ENCODE data around the gene PLG. TPM values are rescaled to one million over a fixed set of nuclear protein-coding genes. Genes with fewer than 3 reads are reported as not detected.
"Not testable (repeated sequence)": the region's sequence is repeated elsewhere in the genome, so short reads cannot be mapped to it uniquely, and the experiment has no call there.

Gene PLG
- total RNA-seq, 1 experiment from 2014 or later: 0.72 TPM

GRCh38 chr6:160691617-160692016, 10.4 kb upstream of the PLG start:
- ChIA-PET POLR2A (no interaction called here), CTCF (interaction anchor here (0.7 kb wide), 1 partner anchor 180 kb away, joined by 3 read pairs; no protein-coding TSS in a partner anchor)
- Mint-ChIP-seq H3K4me3 (no peak overlapping the region), H3K4me1 (no peaks in the 10 kb centered on the region), H3K36me3 (peaks cover 16% of the 10 kb centered on the region), H3K9me3 (peaks cover 34% of the 10 kb centered on the region), H3K27ac (no peak overlapping the region), H3K27me3 (ENCODE audit: low read depth) (peaks cover 13% of the 10 kb centered on the region)
- TF ChIP-seq ESRRA (CRISPR knock-in tag; IDR thresholded peaks at IDR 0.05; ENCODE audit: borderline replicate concordance) (no peak), ZNF425 (CRISPR knock-in tag; conservative IDR thresholded peaks at IDR 0.05) (no peak), TEAD1 (CRISPR knock-in tag; IDR thresholded peaks at IDR 0.05) (no peak), FOXJ3 (CRISPR knock-in tag; IDR thresholded peaks at IDR 0.05; ENCODE audit: borderline replicate concordance) (no peak), OVOL2 (CRISPR knock-in tag; IDR thresholded peaks at IDR 0.05; ENCODE audit: borderline replicate concordance) (no peak), NFATC4 (CRISPR knock-in tag; IDR thresholded peaks at IDR 0.05) (no peak), ZNF423 (CRISPR knock-in tag; IDR thresholded peaks at IDR 0.05) (no peak), NR1H2 (CRISPR knock-in tag; IDR thresholded peaks at IDR 0.05) (no peak), CBFB (CRISPR knock-in tag; IDR thresholded peaks at IDR 0.05; ENCODE audit: low read depth) (no peak), ZNF263 (CRISPR knock-in tag; IDR thresholded peaks at IDR 0.05; ENCODE audit: low read depth) (no peak)
- no peak for DNase-seq (ENCODE audit: low spot score)
- ATAC-seq: no peak

GRCh38 chr6:160692369-160692959, 9.6 kb upstream of the PLG start:
- H3K27ac Mint-ChIP-seq: no peak overlapping the region
- DNase-seq (ENCODE audit: low spot score) (no peak), ATAC-seq (peak; percentile 59; the same call in 1 of the 2 replicates)
- peaks cover 16% of the 10 kb centered on the region for H3K36me3 Mint-ChIP-seq
- no peak overlapping the region for H3K4me3 Mint-ChIP-seq
- no peaks in the 10 kb centered on the region for H3K4me1 Mint-ChIP-seq
- POLR2A ChIA-PET: no interaction called here
- peaks cover 13% of the 10 kb centered on the region for H3K27me3 Mint-ChIP-seq (ENCODE audit: low read depth)
- CTCF ChIA-PET: interaction anchor here (0.6 to 1.0 kb wide), 9 partner anchors 10 to 197 kb away, joined by 3 to 4 read pairs (median 3); no protein-coding TSS in a partner anchor
- H3K9me3 Mint-ChIP-seq: peaks cover 32% of the 10 kb centered on the region
- TF ChIP-seq ZSCAN18 (CRISPR knock-in tag; IDR thresholded peaks at IDR 0.05) (no peak), CTCF (IDR thresholded peaks at IDR 0.05) (peak; percentile 44), JAZF1 (CRISPR knock-in tag; IDR thresholded peaks at IDR 0.05) (no peak), SOX15 (CRISPR knock-in tag; IDR thresholded peaks at IDR 0.05) (no peak), CDX4 (CRISPR knock-in tag; IDR thresholded peaks at IDR 0.05; ENCODE audit: borderline replicate concordance) (no peak), PRDM15 (CRISPR knock-in tag; IDR thresholded peaks at IDR 0.05) (no peak), ZNF121 (CRISPR knock-in tag; IDR thresholded peaks at IDR 0.05) (no peak)

GRCh38 chr6:160695025-160695424, 7.0 kb upstream of the PLG start:
- CTCF ChIA-PET; DNase-seq (ENCODE audit: low spot score); H3K4me1 Mint-ChIP-seq; ATAC-seq; POLR2A ChIA-PET; H3K27ac Mint-ChIP-seq; H3K4me3 Mint-ChIP-seq: not testable (repeated sequence)
- peaks cover 13% of the 10 kb centered on the region for H3K27me3 Mint-ChIP-seq (ENCODE audit: low read depth)
- peaks cover 16% of the 10 kb centered on the region for H3K36me3 Mint-ChIP-seq
- H3K9me3 Mint-ChIP-seq: peaks cover 32% of the 10 kb centered on the region

- H3K4me1 Mint-ChIP-seq; POLR2A ChIA-PET; H3K27ac Mint-ChIP-seq; H3K4me3 Mint-ChIP-seq; CTCF ChIA-PET; DNase-seq (ENCODE audit: low spot score); ATAC-seq: not testable (repeated sequence)
- H3K9me3 Mint-ChIP-seq: peaks cover 32% of the 10 kb centered on the region
- H3K27me3 Mint-ChIP-seq (ENCODE audit: low read depth): peaks cover 13% of the 10 kb centered on the region
- peaks cover 16% of the 10 kb centered on the region for H3K36me3 Mint-ChIP-seq
These were observed 6.4 kb upstream of the PLG start for GRCh38 chr6:160695622-160696021.

- ATAC-seq; H3K27ac Mint-ChIP-seq; DNase-seq (ENCODE audit: low spot score); POLR2A ChIA-PET; H3K4me3 Mint-ChIP-seq; CTCF ChIA-PET; H3K4me1 Mint-ChIP-seq: not testable (repeated sequence)
- H3K9me3 Mint-ChIP-seq: peaks cover 28% of the 10 kb centered on the region
- peaks cover 13% of the 10 kb centered on the region for H3K27me3 Mint-ChIP-seq (ENCODE audit: low read depth)
- H3K36me3 Mint-ChIP-seq: peaks cover 16% of the 10 kb centered on the region
These were observed 5.2 kb upstream of the PLG start for GRCh38 chr6:160696884-160697283.
